ENCODE measurements around the gene SUSD3.

Gene SUSD3

GRCh38 chr9:93030642-93031628, 27.6 kb upstream of the SUSD3 start:
- no peak for DNase-seq (ENCODE audit: low read depth)
- TF ChIP-seq CTCF (IDR thresholded peaks at IDR 0.05; ENCODE audit: low read depth, low read length, missing control alignments) = no peak
- H3K4me3 ChIP-seq (ENCODE audit: low read depth, low read length) = no peak overlapping the region

- TF ChIP-seq CTCF (IDR thresholded peaks at IDR 0.05; ENCODE audit: low read depth, low read length, missing control alignments) = no peak
- DNase-seq (ENCODE audit: low read depth) = no peak
- no peak overlapping the region for H3K4me3 ChIP-seq (ENCODE audit: low read depth, low read length)
Measured at GRCh38 chr9:93031629-93032430, 26.7 kb upstream of the SUSD3 start.

- DNase-seq (ENCODE audit: low read depth) = no peak
- no peak overlapping the region for H3K4me3 ChIP-seq (ENCODE audit: low read depth, low read length)
- TF ChIP-seq CTCF (IDR thresholded peaks at IDR 0.05; ENCODE audit: low read depth, low read length, missing control alignments) = no peak
Measured at GRCh38 chr9:93032545-93032944, 26.0 kb upstream of the SUSD3 start.

GRCh38 chr9:93033531-93033930, 25.0 kb upstream of the SUSD3 start:
- no peak for DNase-seq (ENCODE audit: low read depth)
- no peak overlapping the region for H3K4me3 ChIP-seq (ENCODE audit: low read depth, low read length)
- TF ChIP-seq CTCF (IDR thresholded peaks at IDR 0.05; ENCODE audit: low read depth, low read length, missing control alignments) = no peak

GRCh38 chr9:93035106-93035660, 23.3 kb upstream of the SUSD3 start:
- no peak overlapping the region for H3K4me3 ChIP-seq (ENCODE audit: low read depth, low read length)
- TF ChIP-seq CTCF (IDR thresholded peaks at IDR 0.05; ENCODE audit: low read depth, low read length, missing control alignments) = no peak
- no peak for DNase-seq (ENCODE audit: low read depth)

- no peak overlapping the region for H3K4me3 ChIP-seq (ENCODE audit: low read depth, low read length)
- DNase-seq (ENCODE audit: low read depth) = no peak
- no peak for TF ChIP-seq CTCF (IDR thresholded peaks at IDR 0.05; ENCODE audit: low read depth, low read length, missing control alignments)
Measured at GRCh38 chr9:93035821-93036351, 22.6 kb upstream of the SUSD3 start.
